ENCODE results near the gene TRMT5. TPM values are rescaled to one million over a fixed set of nuclear protein-coding genes. Genes with fewer than 3 reads are reported as not detected.

Gene TRMT5
- total RNA-seq, 1 experiment from 2014 or later: 16.3 TPM

GRCh38 chr14:60944204-60944603 is 36.7 kb downstream of the TRMT5 start:
- no peak overlapping the region for H3K4me3 ChIP-seq
- peaks cover 11% of the 10 kb centered on the region for H3K4me1 ChIP-seq
- no peaks in the 10 kb centered on the region for H3K9me3 ChIP-seq (replicated peaks)
- peak in 1 of 2 experiments; percentile 27 for DNase-seq
- no peaks in the 10 kb centered on the region for H3K27me3 ChIP-seq
- H3K36me3 ChIP-seq: no peaks in the 10 kb centered on the region
- no peak overlapping the region for H3K27ac ChIP-seq

DNA sequence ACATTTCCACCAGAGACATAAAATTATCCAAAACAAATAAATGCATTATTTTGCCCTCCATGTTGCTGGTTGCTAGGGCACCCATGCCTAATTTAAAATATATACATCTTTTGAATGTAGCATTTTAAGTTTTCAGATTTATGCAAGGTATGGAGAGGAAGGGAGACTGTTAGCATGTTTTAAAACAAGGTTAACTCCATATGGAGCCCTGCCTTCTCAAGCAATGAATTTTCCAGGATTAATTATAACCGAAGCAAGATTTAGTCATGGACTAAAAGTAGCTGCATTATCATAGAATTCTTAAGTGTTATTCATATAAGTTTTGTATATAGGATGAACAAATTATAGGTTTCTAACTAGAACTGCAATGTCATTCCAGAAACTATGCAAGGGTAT is 37.2 kb downstream of the TRMT5 start:
- H3K9me3 ChIP-seq (replicated peaks): 0 out of 2 replicates have a peak, but pooled peaks cover 2% of the 10 kb centered on the region
- H3K27ac ChIP-seq: no peak overlapping the region
- H3K36me3 ChIP-seq: no peaks in the 10 kb centered on the region

DNA sequence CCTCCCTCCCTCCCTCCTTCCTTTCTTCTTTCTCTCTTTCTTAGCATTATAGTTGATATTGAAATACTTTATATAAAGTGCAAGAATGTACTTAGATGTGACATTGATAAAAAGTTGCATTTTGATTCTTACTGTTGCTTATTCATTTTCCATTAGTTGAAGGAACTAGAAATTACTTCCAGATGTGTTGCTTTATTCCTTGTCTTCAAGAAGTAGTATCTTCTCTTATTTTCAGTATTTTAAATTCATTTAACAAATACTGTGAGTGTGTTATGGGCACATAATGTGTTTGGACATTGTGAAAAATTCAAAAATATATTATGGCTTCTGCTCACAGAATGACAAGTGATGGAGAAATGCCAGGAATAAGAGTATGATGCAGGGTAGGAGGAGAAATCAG is 45.6 kb downstream of the TRMT5 start:
- Histone ChIP-seq H3K27me3 (no peaks in the 10 kb centered on the region), H3K9me3 (replicated peaks) (peaks cover 11% of the 10 kb centered on the region), H3K4me1 (peaks cover 30% of the 10 kb centered on the region), H3K36me3 (no peaks in the 10 kb centered on the region), H3K27ac (no peak overlapping the region), H3K4me3 (no peak overlapping the region)
- DNase-seq: no peak

More for the DNA sequence above, 37.2 kb downstream of the TRMT5 start:
- Histone ChIP-seq H3K27me3 (no peaks in the 10 kb centered on the region), H3K4me1 (peaks cover 11% of the 10 kb centered on the region), H3K4me3 (no peak overlapping the region)
- no peak for DNase-seq

- H3K4me3 ChIP-seq: no peak overlapping the region
- H3K27ac ChIP-seq: no peak overlapping the region
- H3K27me3 ChIP-seq: no peaks in the 10 kb centered on the region
- H3K4me1 ChIP-seq: peaks cover 36% of the 10 kb centered on the region
- H3K36me3 ChIP-seq: no peaks in the 10 kb centered on the region
- no peak for DNase-seq
- H3K9me3 ChIP-seq (replicated peaks): peaks cover 10% of the 10 kb centered on the region
These were observed 46.8 kb downstream of the TRMT5 start for GRCh38 chr14:60933920-60934655.

- H3K4me1 ChIP-seq: peaks cover 36% of the 10 kb centered on the region
- DNase-seq: peak; percentile 95 to 99
- H3K4me3 ChIP-seq: no peak overlapping the region
- no peaks in the 10 kb centered on the region for H3K36me3 ChIP-seq
- peak overlapping the region; percentile 95 for H3K27ac ChIP-seq
- H3K27me3 ChIP-seq: no peaks in the 10 kb centered on the region
- H3K9me3 ChIP-seq (replicated peaks): no peaks in the 10 kb centered on the region
These were observed 49.7 kb downstream of the TRMT5 start for GRCh38 chr14:60931218-60931617.

DNA sequence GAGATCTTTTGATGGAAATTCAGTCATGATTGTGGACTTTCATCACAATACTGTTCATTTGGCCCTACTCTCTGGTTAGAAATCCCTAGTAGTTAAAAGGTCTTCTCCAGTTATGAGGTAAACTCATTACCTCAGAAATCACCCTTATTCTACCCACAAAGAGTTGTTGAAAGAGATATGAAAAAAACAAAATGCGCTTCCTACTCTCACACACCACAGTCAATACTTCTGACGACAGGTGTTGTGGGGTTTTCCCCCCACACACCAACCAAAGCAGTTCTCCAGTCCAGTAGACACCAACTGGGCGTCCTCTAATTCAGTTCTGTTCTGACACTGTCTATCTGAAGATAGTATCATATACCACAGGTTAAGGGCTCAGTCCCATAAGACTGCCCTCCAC is 54.9 kb downstream of the TRMT5 start:
- Histone ChIP-seq H3K9me3 (replicated peaks) (no peaks in the 10 kb centered on the region), H3K4me1 (peaks cover 19% of the 10 kb centered on the region), H3K27me3 (no peaks in the 10 kb centered on the region), H3K36me3 (no peaks in the 10 kb centered on the region), H3K4me3 (no peak overlapping the region), H3K27ac (no peak overlapping the region)
- no peak for DNase-seq

GRCh38 chr14:60925286-60925685 is 55.6 kb downstream of the TRMT5 start:
- no peaks in the 10 kb centered on the region for H3K36me3 ChIP-seq
- DNase-seq: no peak
- H3K4me1 ChIP-seq: peaks cover 12% of the 10 kb centered on the region
- H3K9me3 ChIP-seq (replicated peaks): no peaks in the 10 kb centered on the region
- H3K27ac ChIP-seq: no peak overlapping the region
- H3K27me3 ChIP-seq: no peaks in the 10 kb centered on the region
- no peak overlapping the region for H3K4me3 ChIP-seq

- no peaks in the 10 kb centered on the region for H3K27me3 ChIP-seq
- H3K27ac ChIP-seq: no peak overlapping the region
- H3K36me3 ChIP-seq: no peaks in the 10 kb centered on the region
- peaks cover 6% of the 10 kb centered on the region; the same call in 1 of the 2 replicates for H3K4me1 ChIP-seq
- no peak overlapping the region for H3K4me3 ChIP-seq
- no peak for DNase-seq
- H3K9me3 ChIP-seq (replicated peaks): no peaks in the 10 kb centered on the region
These were observed 58.8 kb downstream of the TRMT5 start for GRCh38 chr14:60922050-60922449.

Other genes starting within 250 kb of the TRMT5 start
- 103 and 129 TPM in 2 replicates for gene MNAT1, start 246.3 kb downstream of the TRMT5 start, total RNA-seq (2014; rRNA removed; shearing (Covaris generic))
- gene SLC38A6, start 166 bp upstream of the TRMT5 start, total RNA-seq (2014; rRNA removed; shearing (Covaris generic)): 50.2 and 63.0 TPM in 2 replicates